Measurements from ENCODE around the gene HEXA.

HEXA gene

GRCh38 chr15:72319985-72320671, 55.7 kb downstream of the HEXA start, which contains the start of gene CELF6:
TSS of gene CELF6 (minus strand) at chr15:72320157. CDS start at chr15:72319874, 283 bp downstream.
- ChIA-PET CTCF (no interaction called here), POLR2A (ENCODE audit: low non-redundant PET) (no interaction called here)
- H3K27ac ChIP-seq: no peak within 1 kb of the TSS
- DNase-seq (ENCODE audit: low spot score): peak; percentile 84
- no peak for TF ChIP-seq CTCF (conservative IDR thresholded peaks at IDR 0.05; ENCODE audit: low read depth)

- peak; percentile 78 for DNase-seq (ENCODE audit: low spot score)
- H3K27ac ChIP-seq: no peak overlapping the region
- CTCF ChIA-PET: interaction anchor here (0.6 kb wide), 1 partner anchor 87 kb away, joined by 3 read pairs; no protein-coding TSS in a partner anchor
- POLR2A ChIA-PET (ENCODE audit: low non-redundant PET): no interaction called here
- no peak for TF ChIP-seq CTCF (conservative IDR thresholded peaks at IDR 0.05; ENCODE audit: low read depth)
These were observed 56.3 kb downstream of the HEXA start for GRCh38 chr15:72319360-72319984.

GRCh38 chr15:72318408-72318942, 57.3 kb downstream of the HEXA start:
- no peak for DNase-seq (ENCODE audit: low spot score)
- ChIA-PET POLR2A (ENCODE audit: low non-redundant PET) (no interaction called here), CTCF (interaction anchor here (0.7 kb wide), 2 partner anchors 45 to 204 kb away, joined by 3 to 4 read pairs; no protein-coding TSS in a partner anchor)
- no peak overlapping the region for H3K27ac ChIP-seq
- no peak for TF ChIP-seq CTCF (conservative IDR thresholded peaks at IDR 0.05; ENCODE audit: low read depth)

GRCh38 chr15:72315706-72316370, 60.0 kb downstream of the HEXA start:
- CTCF ChIA-PET: interaction anchor here (0.6 kb wide), 1 partner anchor 1631 kb away, joined by 3 read pairs; no protein-coding TSS in a partner anchor
- no peak for TF ChIP-seq CTCF (conservative IDR thresholded peaks at IDR 0.05; ENCODE audit: low read depth)
- no peak overlapping the region for H3K27ac ChIP-seq
- POLR2A ChIA-PET (ENCODE audit: low non-redundant PET): no interaction called here
- no peak for DNase-seq (ENCODE audit: low spot score)

GRCh38 chr15:72313881-72314280, 61.9 kb downstream of the HEXA start:
- no peak for TF ChIP-seq CTCF (conservative IDR thresholded peaks at IDR 0.05; ENCODE audit: low read depth)
- ChIA-PET CTCF (interaction anchor here (0.6 kb wide), 1 partner anchor 423 kb away, joined by 3 read pairs; no protein-coding TSS in a partner anchor), POLR2A (ENCODE audit: low non-redundant PET) (no interaction called here)
- no peak overlapping the region for H3K27ac ChIP-seq
- no peak for DNase-seq (ENCODE audit: low spot score)

GRCh38 chr15:72313448-72313840, 62.4 kb downstream of the HEXA start:
- ChIA-PET CTCF (interaction anchor here (0.8 to 1.5 kb wide), 5 partner anchors 8 to 533 kb away, joined by 3 to 6 read pairs (median 4); no protein-coding TSS in a partner anchor), POLR2A (ENCODE audit: low non-redundant PET) (no interaction called here)
- H3K27ac ChIP-seq: no peak overlapping the region
- no peak for TF ChIP-seq CTCF (conservative IDR thresholded peaks at IDR 0.05; ENCODE audit: low read depth)
- DNase-seq (ENCODE audit: low spot score): no peak
